Spleen (tissue), 7 donors: Measurements from ENCODE around the gene EIF1AD.

Experiments used
- CTCF ChIP-seq, 11 experiments: fragments of 200-600 bp in 7 of 11; fragments of 450-650 bp in 4 of 11; sonication (generic) in 4 of 11; IDR thresholded peaks in 8 of 11; conservative IDR thresholded peaks in 3 of 11; 1 replicate in 7 of 11; 2 replicates in 4 of 11; pipeline versions ENCODE4 v1.4.0 to v1.8.0; 2016 to 2021; ENCODE audit warnings: antibody characterized with exemption in 11 of 11, inconsistent platforms in 4 of 11, mild to moderate bottlenecking in 1 of 11
- POLR2A ChIP-seq, 3 donors: fragments of 450-650 bp; IDR thresholded peaks; one replicate each; pipeline ENCODE4 v1.5.1; 2017; ENCODE audit warnings: antibody characterized with exemption in 3 of 3, mild to moderate bottlenecking in 1 of 3
- donor health status: DM: no; HTN: no; CAD: no; lungs with moderate emphysema.
- donor health status: DM: no; HTN: no; CAD: no.
- donor health status: DM: no; HTN: no; CAD: no.

GRCh38 chr11:65972116-65972515 is 29.8 kb downstream of the EIF1AD start:
- TF ChIP-seq CTCF (IDR thresholded peaks at IDR 0.05 in 8 of 11, conservative IDR thresholded peaks at IDR 0.05 in 3 of 11) (no peak), POLR2A (IDR thresholded peaks at IDR 0.05) (no peak)
